ENCODE measurements around the gene SNX8. TPM values are rescaled to one million over a fixed set of nuclear protein-coding genes. Genes with fewer than 3 reads are reported as not detected.

SNX8 gene
- total RNA-seq, 6 donors from 2014 or later = 16.0 to 74.3 (median 41.2) TPM

DNA sequence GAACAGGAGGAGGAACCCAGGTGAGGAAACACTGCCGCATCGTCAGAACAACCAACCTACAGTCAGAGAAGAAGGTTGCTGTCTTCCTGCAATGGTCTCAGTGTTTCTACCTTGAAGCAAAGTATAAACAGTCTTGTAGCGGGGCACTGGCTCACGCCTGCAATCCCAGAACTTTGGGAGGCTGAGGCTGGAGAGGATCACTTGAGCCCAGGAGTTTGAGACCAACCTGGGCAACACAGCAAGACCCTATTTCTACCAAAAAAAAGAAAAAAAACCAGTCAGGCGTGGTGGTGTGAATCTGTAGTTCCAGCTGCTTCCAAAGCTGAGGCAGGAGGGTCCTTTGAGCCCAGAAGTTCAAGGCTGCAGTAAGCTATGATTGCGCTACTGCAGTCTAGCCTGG lies 23.4 kb downstream of the SNX8 start:
- no peaks in the 10 kb centered on the region for H3K27me3 ChIP-seq
- TF ChIP-seq POLR2AphosphoS5 (IDR thresholded peaks at IDR 0.05) (no peak), EP300 (IDR thresholded peaks at IDR 0.05) (no peak), POLR2A (IDR thresholded peaks at IDR 0.05) (no peak)
- TF ChIP-seq, protein P1, sequence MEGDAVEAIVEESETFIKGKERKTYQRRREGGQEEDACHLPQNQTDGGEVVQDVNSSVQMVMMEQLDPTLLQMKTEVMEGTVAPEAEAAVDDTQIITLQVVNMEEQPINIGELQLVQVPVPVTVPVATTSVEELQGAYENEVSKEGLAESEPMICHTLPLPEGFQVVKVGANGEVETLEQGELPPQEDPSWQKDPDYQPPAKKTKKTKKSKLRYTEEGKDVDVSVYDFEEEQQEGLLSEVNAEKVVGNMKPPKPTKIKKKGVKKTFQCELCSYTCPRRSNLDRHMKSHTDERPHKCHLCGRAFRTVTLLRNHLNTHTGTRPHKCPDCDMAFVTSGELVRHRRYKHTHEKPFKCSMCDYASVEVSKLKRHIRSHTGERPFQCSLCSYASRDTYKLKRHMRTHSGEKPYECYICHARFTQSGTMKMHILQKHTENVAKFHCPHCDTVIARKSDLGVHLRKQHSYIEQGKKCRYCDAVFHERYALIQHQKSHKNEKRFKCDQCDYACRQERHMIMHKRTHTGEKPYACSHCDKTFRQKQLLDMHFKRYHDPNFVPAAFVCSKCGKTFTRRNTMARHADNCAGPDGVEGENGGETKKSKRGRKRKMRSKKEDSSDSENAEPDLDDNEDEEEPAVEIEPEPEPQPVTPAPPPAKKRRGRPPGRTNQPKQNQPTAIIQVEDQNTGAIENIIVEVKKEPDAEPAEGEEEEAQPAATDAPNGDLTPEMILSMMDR (IDR thresholded peaks at IDR 0.05) = no peak
- no peaks in the 10 kb centered on the region for H3K4me1 ChIP-seq
- no peak overlapping the region for H3K4me3 ChIP-seq
- H3K27ac ChIP-seq = no peak overlapping the region
- no peaks in the 10 kb centered on the region for H3K9me3 ChIP-seq
- ATAC-seq (ENCODE audit: low FRiP score in 2 of 2) (no peak), DNase-seq (no peak)
- peaks cover 0 to 3% (median 0%) of the 10 kb centered on the region in 4 donors for H3K36me3 ChIP-seq
- 95 to 96% methylated on average over 6 of the region's 6 CpGs for WGBS, 2 donors

DNA sequence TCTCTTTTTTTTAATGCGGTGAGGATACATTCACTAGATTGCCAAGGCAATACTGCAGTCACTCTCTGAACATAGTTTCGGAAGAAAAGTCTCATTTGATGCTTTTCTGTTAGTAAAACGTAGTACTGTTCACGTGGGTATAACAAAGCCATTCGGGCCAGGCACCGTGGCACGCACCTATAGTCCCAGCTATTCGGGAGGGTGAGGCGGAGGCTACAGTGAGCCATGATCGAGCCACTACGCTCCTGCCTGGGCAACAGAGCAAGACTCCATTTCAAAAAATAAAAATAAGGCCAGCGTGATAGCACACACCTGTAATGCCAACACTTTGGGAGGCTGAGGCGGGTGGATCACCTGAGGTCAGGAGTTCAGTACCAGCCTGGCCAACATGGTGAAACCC lies 24.6 kb downstream of the SNX8 start:
- WGBS, 2 donors = 87 to 94% methylated on average over 13 of the region's 13 CpGs
- Histone ChIP-seq H3K36me3 (peaks cover 0 to 3% (median 0%) of the 10 kb centered on the region in 4 donors), H3K4me3 (no peak overlapping the region), H3K27ac (no peak overlapping the region), H3K4me1 (no peaks in the 10 kb centered on the region), H3K9me3 (no peaks in the 10 kb centered on the region), H3K27me3 (no peaks in the 10 kb centered on the region)
- TF ChIP-seq POLR2A (IDR thresholded peaks at IDR 0.05) = no peak
- ATAC-seq (ENCODE audit: low FRiP score in 2 of 2) (no peak), DNase-seq (no peak)

DNA sequence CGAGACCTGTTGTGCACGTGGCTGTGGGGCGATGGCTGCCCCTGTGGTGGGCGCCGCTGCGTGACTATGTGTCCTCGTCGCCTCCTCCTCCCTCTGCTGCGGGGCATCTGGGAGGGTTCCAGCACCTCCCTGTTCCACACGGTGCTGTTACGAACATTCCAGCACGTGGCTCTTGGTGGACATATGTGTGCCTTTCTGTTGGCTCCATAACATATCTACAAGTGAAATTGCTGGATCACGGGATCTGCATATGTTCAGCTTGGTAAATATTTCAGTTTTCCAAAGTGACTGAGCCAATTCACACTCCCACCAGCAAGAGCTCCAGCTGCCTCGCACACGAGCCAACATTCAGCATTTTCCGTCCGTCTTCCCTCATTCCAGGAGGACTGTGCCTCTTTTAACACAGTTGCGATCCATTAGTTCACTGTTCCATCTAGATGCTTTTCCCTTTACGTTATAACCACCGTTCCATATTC lies 25.1 kb downstream of the SNX8 start:
- TF ChIP-seq POLR2AphosphoS5 (IDR thresholded peaks at IDR 0.05) = no peak
- no peak for TF ChIP-seq EP300 (IDR thresholded peaks at IDR 0.05)
- no peak for TF ChIP-seq POLR2A (IDR thresholded peaks at IDR 0.05)
- TF ChIP-seq, protein P1 (IDR thresholded peaks at IDR 0.05) = no peak
- Histone ChIP-seq H3K27me3 (no peaks in the 10 kb centered on the region), H3K4me1 (no peaks in the 10 kb centered on the region), H3K9me3 (no peaks in the 10 kb centered on the region), H3K36me3 (peaks cover 0 to 3% (median 0%) of the 10 kb centered on the region in 4 donors), H3K4me3 (no peak overlapping the region), H3K27ac (no peak overlapping the region)
- peak in 1 of 2 donors; percentile 43 for ATAC-seq (ENCODE audit: low FRiP score in 2 of 2)
- DNase-seq = no peak
- 83 to 86% methylated on average over 20 of the region's 20 CpGs for WGBS, 2 donors

DNA sequence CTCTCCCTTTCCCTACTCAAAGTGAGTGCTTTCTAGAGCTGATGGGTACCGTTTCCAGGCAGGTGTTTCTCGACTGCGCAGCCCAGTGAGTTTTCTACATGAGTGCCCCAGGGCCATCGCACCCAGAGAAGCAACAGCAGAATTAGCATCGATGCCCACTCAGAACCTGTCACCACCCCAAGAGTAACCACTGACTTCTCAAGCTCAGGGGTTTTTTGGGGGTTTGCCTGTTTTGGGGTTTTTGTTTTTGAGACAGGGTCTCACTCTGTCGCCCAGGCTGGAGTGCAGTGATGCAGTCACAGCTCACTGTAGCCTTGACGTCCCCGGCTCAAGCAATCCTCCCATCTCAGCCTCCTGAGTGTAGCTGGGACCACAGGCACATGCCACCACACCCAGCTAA lies 25.7 kb downstream of the SNX8 start:
- 91 to 94% methylated on average over 8 of the region's 8 CpGs for WGBS, 2 donors
- TF ChIP-seq, protein P1 (IDR thresholded peaks at IDR 0.05) = no peak
- TF ChIP-seq EP300 (IDR thresholded peaks at IDR 0.05) = no peak
- no peak for TF ChIP-seq POLR2AphosphoS5 (IDR thresholded peaks at IDR 0.05)
- no peak for TF ChIP-seq POLR2A (IDR thresholded peaks at IDR 0.05)
- H3K36me3 ChIP-seq = peaks cover 0 to 3% (median 0%) of the 10 kb centered on the region in 4 donors
- no peak overlapping the region for H3K4me3 ChIP-seq
- H3K9me3 ChIP-seq = no peaks in the 10 kb centered on the region
- DNase-seq = no peak
- no peaks in the 10 kb centered on the region for H3K4me1 ChIP-seq
- no peaks in the 10 kb centered on the region for H3K27me3 ChIP-seq
- H3K27ac ChIP-seq = no peak overlapping the region
- ATAC-seq (ENCODE audit: low FRiP score in 2 of 2) = no peak

DNA sequence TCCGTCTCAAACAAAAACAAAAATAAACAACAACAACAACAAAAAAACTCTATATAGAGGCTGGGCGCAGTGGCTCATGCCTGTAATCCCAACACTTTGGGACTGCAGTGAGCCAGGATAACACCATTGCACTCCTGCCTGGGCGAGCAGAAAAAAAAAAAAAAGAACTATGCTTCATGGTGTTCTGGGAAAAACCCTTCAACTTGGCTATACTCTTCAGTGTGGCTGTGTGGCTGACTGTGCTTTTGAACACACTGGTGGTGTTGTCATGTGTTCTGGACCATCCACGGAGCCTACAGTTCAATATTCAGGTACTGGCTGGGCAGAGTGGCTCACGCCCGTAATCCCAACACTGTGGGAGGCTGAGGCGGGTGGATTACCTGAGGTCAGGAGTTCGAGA lies 26.5 kb downstream of the SNX8 start:
- TF ChIP-seq POLR2AphosphoS5 (IDR thresholded peaks at IDR 0.05) = no peak
- H3K36me3 ChIP-seq = peaks cover 0 to 3% (median 0%) of the 10 kb centered on the region in 4 donors
- no peak overlapping the region for H3K4me3 ChIP-seq
- H3K27me3 ChIP-seq = no peaks in the 10 kb centered on the region
- 94 to 95% methylated on average over 8 of the region's 8 CpGs for WGBS, 2 donors
- no peak overlapping the region for H3K27ac ChIP-seq
- ATAC-seq (ENCODE audit: low FRiP score in 2 of 2) = no peak
- no peak for DNase-seq
- H3K9me3 ChIP-seq = no peaks in the 10 kb centered on the region
- H3K4me1 ChIP-seq = no peaks in the 10 kb centered on the region

DNA sequence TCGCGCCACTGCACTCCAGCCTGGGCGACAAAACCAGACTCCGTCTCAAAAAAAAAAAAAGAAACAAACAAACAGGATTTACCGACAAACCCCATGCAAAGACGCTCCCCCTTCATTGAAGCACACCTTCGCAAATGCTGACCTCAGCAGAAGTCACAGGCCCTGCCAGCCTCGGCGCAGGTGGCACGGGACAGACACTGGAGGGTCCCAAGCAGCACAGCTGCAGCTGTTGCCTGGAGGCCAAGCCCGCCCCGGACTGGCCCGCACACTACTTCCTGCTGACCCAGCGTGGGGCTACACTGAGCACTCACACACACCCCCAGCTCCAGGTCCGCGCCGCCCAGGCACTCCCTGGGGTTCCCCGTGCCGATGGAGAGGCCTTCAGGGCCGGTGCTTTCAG lies 31.2 kb downstream of the SNX8 start:
- peak; percentile 32 to 42 for ATAC-seq (ENCODE audit: low FRiP score in 2 of 2)
- 95% methylated on average over 10 to 20 of the region's 20 CpGs for WGBS, 2 donors

More for the DNA sequence above, 31.2 kb downstream of the SNX8 start:
- peaks cover 0 to 15% (median 6%) of the 10 kb centered on the region in 4 donors for H3K4me1 ChIP-seq
- H3K4me3 ChIP-seq = no peak overlapping the region
- no peak for TF ChIP-seq EP300 (IDR thresholded peaks at IDR 0.05)
- TF ChIP-seq, protein P1 (IDR thresholded peaks at IDR 0.05) = no peak
- TF ChIP-seq POLR2AphosphoS5 (IDR thresholded peaks at IDR 0.05) = no peak
- TF ChIP-seq POLR2A (IDR thresholded peaks at IDR 0.05) = no peak
- no peaks in the 10 kb centered on the region for H3K27me3 ChIP-seq
- DNase-seq = no peak
- no peak overlapping the region for H3K27ac ChIP-seq
- no peaks in the 10 kb centered on the region for H3K9me3 ChIP-seq
- H3K36me3 ChIP-seq = peaks cover 0 to 2% (median 0%) of the 10 kb centered on the region in 4 donors
